Measurements from ENCODE around the gene HSD11B2.

DNA sequence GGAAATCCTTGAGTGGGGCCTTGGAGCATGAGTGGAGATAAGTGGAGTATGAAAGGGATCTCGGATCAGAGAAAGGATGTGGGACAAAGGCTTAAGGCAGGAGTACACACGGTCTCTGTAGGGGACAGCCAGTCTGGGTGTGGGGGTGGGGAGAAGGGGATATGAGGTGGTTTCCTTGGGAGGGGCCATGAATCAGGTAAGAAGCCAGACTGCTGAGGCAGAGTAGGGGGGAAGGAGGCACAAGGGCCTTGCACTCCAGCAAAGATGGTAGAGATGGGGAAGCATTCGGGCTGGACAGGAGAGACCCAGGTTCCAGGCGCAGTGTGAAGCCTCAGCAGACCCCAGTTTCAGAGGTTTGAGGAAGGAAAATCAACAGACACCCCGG lies 1.6 kb downstream of the HSD11B2 start:
- TF ChIP-seq, protein P1, sequence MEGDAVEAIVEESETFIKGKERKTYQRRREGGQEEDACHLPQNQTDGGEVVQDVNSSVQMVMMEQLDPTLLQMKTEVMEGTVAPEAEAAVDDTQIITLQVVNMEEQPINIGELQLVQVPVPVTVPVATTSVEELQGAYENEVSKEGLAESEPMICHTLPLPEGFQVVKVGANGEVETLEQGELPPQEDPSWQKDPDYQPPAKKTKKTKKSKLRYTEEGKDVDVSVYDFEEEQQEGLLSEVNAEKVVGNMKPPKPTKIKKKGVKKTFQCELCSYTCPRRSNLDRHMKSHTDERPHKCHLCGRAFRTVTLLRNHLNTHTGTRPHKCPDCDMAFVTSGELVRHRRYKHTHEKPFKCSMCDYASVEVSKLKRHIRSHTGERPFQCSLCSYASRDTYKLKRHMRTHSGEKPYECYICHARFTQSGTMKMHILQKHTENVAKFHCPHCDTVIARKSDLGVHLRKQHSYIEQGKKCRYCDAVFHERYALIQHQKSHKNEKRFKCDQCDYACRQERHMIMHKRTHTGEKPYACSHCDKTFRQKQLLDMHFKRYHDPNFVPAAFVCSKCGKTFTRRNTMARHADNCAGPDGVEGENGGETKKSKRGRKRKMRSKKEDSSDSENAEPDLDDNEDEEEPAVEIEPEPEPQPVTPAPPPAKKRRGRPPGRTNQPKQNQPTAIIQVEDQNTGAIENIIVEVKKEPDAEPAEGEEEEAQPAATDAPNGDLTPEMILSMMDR (IDR thresholded peaks at IDR 0.05) = no peak
- TF ChIP-seq POLR2A (IDR thresholded peaks at IDR 0.05) = no peak
